Superior temporal gyrus (tissue), 1 donor: ENCODE measurements around the gene HYLS1.
"Not testable (repeated sequence)": the region's sequence is repeated elsewhere in the genome, so short reads cannot be mapped to it uniquely, and the experiment has no call there.

ENCODE experiments used
- DNase-seq: peaks from one replicate; pipeline ENCODE4 v3.0.0-alpha.2; 2016; ENCODE audit errors: extremely low spot score

Gene HYLS1

DNA sequence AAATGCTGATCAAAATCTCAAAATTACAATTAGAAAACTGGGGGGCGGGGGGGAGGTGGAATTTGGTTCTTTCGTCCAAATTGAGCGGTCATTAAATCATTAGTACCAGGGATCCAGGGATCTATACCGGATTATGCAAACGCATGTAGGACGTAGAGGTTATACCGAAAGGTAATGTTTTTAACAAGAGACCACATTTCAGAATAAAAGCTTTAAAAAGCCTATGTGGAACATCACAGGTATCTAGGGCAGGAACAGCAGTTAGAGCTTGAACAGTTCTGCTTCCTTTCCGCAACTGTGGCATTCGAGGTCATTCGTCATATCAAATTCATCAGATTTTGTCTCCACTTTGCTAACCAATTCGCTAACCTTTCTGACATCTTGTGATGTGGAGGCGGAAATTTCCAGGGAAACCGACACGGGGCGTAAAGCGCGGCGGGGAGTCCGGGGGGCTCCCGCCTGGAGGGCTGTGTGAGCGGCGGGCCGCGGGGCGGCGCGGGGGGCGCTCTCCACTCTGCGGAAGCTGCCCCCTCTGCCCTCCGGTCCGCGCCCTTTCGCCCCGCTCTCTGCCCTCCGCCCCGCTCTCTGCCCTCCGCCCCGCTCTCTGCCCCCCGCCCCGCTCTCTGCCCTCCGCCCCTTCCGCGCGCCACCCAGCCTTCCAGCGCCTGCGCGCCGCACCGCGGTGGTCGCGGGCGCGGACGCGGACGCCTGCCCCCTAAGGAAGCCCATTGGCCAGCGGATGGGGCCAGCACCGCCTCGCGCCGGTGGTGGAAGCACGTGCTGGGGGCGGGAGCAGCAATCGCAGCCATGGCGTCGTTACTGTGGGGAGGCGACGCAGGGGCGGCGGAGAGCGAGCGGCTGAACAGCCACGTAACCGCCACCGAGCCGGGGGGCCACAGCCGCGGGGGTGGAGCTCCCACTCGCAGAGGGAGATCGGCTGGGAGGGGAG lies 16.5 kb downstream of the HYLS1 start, which contains the start of gene DDX25:
Gene DDX25 (plus strand): TSS at position 798 of the 949 bp plus-strand sequence. CDS start 10 bp downstream, at position 808.
- peak; percentile 51 for DNase-seq

DNA sequence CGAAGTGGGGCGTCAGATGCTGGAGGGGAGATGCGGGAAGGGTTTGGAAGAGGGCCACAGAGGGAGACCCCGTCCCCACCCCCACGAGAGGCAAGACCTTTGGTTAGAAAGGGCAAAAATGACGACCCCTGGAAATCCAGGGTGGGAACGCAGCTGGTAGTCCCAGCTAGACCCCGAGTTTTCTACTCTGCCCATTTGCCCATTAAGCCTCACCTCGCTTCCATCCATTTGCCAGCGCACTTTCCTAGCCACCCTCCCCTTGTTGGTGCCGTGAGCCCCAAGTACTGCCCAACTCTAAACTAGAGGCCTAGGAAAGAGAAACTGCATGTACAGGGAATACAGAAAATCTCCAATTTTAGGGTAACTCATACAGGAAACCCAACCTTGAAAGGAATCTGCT lies 17.2 kb downstream of the HYLS1 start:
- no peak for DNase-seq

DNA sequence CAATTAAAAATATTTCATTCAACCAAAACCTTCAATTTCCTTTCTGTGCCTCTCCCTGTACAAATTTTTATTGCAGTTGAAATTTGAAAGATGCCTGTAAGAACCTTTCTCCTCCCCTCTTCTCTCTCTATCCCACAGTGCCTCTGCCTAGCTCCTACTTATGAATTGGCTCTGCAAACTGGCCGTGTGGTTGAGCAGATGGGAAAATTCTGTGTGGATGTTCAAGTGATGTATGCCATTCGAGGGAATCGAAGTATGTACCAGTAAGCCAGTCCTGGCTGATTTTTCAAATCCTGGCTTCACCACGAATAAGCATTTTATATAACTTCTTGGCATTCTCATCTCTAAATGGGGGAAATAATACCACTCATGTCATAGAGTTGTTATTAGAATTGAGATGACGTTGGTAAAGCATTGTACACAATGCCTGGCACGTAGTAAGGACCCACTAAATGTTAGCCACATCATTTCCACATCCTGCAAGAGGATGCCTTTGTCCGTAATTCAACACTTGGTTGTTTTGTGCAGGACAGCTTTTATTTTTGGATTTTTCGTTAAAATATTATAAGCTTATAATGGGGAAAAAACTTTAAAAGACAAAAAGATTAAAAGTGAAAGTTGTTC lies 22.9 kb downstream of the HYLS1 start:
- peak; percentile 53 for DNase-seq

DNA sequence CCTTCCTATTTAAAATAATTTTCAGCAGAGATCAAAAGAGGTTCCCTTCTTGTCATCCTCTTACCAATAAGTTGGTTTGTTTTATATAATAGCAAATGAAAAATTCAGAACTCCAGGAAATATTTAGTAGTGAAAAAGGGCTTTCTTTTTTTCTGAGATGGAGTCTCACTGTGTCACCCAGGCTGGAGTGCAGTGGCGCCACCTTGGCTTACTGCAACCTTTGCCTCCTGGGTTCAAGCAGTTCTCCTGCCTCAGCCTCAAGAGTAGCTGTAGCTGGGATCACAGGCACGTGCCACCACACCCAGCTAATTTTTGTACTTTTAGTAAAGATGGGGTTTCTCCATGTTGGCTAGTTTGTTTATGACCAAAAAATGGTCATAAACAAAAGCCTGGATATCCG lies 27.1 kb downstream of the HYLS1 start:
- DNase-seq, result not testable (repeated sequence)

DNA sequence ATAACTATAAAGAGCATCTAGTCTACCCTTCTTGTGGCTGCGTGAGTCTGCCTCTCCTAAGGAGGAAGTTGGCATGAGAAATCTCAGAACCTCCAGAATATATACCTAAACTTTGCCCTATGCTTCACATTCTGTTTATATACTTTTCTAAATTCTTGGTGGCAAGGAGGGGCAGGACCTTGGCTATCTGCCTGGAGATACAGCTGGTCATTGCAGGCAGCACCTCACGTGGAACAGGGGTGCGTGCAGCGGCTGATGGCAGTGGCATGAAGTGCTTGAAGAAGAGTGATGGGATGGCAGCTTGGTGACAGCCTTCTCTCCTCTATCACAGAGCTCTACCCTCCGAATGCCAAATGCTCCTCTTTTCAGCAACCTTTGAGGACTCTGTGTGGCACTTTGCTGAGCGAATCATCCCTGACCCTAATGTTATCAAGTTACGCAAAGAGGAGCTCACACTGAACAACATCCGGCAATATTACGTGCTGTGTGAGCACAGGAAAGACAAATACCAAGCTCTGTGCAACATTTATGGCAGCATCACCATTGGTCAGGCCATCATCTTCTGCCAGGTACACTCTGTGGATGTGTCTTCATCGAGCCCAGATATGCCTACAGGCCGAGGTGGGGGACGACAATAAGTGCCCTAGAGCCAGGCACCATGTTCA lies 29.3 kb downstream of the HYLS1 start:
- no peak for DNase-seq

DNA sequence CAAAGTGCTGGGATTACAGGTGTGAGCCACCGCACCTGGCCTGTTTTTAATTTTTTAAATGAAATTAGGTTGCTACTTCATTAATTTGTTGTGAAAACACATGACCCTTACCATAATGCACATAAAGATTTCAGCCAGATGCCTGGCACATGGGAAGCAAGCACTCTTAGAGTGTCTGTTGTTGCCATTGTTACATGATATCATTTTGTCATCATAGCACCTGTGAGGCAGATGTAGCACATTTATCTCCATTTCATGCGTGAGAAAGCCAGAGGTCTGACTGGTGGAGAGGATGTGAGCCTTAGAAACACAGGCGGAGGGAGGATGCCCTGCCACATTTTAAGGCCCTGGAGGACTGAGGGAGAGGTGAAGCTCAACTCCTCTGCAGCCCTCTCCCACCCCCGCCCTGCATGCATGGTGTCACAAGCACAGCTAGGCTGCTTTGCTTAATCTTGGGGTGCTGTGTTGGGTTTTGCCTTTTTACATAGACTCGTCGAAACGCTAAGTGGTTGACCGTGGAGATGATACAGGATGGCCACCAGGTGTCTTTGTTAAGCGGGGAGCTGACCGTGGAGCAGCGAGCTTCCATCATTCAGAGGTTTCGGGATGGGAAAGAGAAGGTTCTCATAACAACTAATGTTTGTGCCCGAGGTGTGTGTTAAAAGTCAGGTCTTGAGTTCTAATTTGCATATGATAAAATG lies 30.8 kb downstream of the HYLS1 start:
- no peak for DNase-seq

DNA sequence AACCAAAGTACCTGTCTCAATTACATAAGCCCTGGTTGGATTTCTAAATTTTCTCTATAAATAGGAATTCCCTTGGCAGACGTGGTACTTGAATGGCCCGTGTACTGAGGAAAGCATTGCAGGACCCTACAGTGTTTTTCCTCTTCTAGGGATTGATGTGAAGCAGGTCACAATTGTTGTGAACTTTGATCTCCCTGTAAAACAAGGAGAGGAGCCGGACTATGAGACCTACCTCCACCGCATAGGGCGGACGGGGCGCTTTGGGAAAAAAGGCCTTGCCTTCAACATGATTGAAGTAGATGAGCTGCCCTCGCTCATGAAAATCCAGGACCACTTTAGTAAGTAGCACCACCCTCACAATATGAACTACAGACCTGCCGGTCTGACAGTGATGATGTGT lies 33.6 kb downstream of the HYLS1 start:
- no peak for DNase-seq

DNA sequence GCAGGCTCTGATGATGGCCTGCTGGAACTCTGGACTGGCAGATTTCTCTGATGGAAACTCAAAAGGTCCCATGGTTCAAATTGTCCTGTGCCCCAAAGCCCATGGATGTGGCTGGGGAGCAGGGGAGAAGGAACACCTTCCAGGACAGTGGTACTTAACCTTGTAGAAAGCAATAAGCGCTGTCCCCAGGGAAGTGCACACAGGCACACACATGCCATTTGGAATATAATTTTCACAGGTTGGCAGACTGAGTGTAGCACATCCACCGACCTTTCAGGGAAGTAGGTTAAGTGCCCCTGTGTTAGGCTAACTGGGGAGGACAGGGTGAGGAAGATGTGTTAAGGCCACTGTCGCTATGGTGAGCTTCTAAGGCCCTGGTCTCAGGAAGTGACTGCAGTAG lies 34.7 kb downstream of the HYLS1 start:
- no peak for DNase-seq

DNA sequence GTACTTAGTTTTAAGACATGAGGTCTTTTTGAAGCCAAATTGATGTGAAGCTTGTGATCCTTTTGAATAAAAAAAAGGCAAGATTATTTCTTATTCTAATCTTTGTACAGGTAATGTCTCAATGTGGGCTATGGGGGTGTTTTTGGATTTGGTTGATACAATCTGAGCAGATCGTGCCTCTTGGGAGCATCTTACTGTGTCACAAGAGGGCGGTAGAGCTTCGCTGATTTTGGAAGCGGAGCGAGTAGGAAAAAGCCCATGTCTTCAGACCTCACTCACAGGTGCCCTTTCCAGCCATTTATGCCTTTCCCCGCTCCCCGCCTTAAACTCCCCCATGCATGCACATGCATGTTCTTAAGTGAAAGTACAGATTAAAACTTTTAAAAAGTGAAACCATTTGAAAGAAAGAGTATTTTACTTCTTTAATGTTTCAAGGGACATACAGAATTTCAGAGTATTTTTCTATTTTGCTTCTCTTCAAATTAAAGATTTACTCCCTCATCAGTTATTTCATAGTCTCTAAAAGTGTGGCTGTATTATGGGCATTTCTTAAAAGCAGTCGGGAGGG lies 35.6 kb downstream of the HYLS1 start:
- DNase-seq, result peak; percentile 89

DNA sequence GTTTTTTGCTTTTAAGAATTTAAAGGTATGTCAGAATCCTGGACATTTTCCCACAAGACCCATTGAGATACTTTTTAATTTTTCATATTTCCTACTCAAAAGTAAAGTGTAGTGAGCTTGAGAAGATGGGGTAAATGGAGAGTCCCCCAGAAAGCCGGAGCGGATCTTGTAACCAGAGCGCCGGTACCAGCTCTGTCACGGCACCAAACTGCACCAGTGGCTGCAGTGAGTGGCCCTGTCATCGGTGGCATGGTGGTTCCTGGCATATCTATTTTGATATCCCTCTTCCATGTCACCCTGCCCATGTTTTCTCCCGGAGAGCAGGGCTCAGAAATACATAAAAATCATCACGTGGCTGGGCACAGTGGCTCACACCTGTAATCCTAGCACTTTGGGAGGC lies 36.2 kb downstream of the HYLS1 start:
- DNase-seq, result no peak

DNA sequence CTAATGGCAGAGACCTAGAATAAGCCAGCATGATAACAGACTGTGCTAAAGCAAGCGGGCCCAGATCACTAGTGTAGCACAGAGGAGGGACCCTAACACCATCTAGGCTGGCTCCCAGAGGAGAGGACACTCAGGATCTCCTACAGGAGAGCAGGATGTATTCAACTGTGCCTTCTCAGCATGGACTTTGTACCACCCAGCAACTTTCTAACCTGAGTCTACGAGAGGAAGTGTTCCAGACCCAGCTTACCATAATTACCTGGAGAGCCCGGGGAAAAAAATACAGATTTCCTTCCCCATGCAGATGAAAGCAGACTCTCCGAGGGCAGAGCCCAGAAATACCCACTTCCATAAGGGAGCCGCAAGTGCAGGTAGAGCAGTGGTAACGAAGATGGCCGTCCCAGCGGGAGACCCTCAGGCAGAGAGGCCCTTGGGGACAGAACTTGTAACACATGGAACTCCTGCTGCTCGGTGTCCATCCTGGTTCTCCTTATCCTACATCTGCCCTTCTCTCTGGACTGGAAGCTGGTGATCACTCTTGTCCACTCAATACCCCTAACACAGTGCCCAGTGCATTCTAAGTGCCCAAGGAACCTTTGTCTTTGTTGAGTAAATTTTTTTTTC lies 37.0 kb downstream of the HYLS1 start:
- DNase-seq, result no peak

DNA sequence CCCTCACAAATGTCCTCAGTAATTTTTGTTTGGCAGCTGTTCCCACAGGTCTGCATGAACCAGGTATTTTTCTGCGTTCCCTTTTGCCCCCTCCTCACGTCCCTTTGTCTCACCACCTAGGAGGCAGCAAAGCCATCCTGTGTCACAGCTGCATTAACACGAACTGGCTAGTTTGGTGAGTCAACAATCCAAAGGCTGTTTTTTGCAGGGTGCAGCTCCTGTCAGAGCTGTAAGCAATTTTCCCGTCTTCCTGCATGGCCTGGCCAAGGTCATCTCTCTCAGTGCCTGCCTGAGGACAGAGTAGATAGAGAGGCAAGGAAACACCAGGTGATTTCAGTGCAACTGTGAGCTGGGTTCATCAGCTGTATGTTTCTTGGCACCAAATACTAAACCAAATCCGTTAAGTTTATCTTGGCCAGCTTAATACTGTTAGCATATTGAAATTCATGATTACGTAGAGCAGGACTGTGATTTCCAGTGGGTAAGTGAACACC lies 37.8 kb downstream of the HYLS1 start:
- DNase-seq, result no peak

DNA sequence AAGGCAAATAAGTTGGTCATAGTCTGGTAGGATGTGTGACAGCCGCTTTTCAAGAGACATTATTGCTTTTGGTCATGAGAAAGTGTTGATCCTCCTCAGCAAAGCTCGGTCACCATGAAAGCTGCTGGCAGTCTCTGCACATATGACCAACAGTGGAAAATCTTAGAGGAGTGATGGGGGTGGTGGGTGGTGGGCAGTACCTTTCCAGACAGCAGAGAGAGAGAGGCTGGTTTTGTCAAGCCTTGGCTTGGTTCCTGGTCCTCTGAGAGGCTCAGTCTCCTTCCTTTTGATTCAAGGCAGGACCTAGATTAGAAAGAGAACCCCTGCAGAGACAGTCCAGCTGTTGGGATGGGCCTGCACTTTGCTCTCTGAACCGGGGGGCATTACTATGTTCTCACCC lies 38.3 kb downstream of the HYLS1 start:
- no peak for DNase-seq

DNA sequence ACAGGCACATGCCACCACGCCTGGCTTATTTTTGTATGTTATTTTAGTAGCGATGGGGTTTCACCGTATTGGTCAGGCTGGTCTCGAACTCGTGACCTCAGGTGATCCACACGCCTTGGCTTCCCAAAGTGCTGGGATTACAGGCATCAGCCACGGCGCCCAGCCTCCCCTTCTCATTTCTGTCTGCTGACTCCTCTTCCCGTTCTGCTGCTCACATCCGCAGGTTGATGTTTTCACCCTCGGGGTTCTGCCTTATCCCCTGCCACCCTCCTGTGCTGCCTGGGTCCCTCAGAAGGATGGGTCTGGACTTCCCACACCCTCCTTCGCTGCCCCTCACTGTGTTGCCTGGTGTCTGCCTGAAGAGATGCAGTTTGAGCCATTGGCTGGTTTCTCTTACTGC lies 39.2 kb downstream of the HYLS1 start:
- DNase-seq, result no peak

DNA sequence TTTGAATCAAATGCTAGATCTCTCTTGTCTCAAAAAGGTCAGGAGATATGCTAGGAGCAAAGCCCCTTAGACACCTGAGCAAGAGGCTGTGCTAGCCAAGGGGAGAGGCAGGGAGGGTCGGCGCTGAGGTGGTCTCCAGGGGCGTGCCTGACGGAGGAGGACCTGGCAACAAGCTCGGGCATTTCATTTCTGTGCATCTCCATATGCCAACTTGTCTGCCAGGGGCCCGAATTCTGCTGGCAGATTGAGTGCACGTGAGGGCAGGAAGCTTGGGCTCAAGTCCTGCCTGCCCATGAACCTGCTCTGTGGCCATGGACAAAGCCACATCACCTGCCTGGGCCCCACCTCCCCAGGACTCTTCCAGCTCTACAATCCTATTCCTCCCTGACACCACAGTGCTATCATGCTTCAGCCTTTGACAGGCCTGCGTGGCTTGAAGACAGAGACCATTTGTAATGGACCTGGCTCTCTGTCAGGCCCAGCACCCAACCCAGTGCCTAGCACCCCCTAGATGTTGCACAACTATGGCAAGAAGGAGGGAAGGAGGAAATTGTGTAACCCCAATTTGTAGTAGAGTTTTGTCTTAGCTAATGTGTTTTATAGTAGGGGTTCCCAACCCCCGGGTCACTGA lies 42.1 kb downstream of the HYLS1 start:
- no peak for DNase-seq

DNA sequence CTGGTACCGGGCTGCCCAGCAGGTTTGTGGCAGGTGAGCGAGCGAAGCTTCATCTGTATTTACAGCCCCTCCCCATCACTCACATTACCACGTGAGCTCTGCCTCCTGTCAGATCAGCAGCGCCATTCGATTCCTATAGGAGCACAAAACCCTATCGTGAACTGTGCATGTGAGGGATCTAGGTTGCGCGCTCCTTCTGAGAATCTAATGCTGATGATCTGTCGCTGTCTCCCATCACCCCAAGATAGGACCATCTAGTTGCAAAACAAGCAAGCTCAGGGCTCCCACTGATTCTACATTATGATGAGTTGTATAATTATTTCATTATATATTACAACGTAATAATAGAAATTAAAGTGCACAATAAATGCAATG lies 42.6 kb downstream of the HYLS1 start:
- DNase-seq, result no peak

DNA sequence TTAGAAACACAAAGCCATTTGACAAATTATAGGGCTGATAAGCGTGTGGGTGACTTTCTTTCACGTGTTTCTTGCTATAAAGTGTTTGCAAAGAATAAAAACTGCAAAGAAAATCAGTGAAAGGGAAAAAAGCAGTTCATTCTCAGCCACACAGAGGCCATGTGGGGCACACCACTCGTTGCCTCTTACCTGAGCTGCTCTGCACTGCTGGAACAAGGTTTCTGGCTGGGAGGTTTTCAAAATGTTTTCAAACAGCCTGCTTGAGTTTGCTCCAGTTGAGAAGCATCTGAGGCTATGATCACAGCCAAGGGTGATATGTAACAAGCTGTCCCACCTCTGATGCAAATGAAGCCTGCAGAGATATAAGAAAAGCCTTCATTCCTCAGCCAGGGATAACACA lies 43.6 kb downstream of the HYLS1 start:
- DNase-seq, result no peak

DNA sequence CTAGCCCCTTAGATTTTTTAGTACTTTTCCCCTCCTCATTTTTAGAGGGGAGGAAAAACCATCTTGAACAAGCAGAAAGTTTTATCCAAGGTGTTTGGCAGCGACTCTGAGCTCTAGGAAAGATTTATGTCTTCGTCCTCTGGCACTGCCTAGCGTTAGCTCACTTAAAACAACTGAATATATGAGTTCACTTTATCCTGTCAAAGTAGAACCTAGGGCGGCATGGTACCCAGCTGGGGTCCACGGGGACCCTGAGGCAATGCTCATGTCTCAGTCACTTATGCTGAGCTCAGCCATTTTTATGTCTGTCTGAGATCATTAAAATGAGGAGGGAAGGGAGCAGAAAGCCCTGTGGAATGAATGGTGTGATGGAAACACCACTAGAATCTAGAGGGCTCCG lies 44.2 kb downstream of the HYLS1 start:
- DNase-seq, result no peak

DNA sequence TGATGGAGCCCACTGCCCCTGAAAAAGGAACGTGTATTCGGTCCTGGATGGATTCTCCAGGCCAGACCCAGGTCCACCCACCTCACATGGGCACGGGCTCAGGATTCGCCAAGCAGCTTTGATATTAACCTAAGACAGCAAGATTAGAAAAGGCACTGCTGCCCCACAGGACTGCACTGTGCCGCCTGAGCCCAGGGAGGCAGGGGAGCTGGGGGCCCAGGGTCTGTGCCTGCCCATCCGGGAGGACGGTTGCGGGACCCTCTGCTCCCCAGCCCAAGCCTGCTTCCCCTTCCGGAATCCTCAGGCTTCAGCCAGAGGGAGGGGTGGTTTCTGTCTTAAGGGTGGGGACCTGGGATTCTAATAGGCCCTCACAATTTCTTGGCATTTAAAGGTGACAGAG lies 44.8 kb downstream of the HYLS1 start:
- DNase-seq, result no peak

DNA sequence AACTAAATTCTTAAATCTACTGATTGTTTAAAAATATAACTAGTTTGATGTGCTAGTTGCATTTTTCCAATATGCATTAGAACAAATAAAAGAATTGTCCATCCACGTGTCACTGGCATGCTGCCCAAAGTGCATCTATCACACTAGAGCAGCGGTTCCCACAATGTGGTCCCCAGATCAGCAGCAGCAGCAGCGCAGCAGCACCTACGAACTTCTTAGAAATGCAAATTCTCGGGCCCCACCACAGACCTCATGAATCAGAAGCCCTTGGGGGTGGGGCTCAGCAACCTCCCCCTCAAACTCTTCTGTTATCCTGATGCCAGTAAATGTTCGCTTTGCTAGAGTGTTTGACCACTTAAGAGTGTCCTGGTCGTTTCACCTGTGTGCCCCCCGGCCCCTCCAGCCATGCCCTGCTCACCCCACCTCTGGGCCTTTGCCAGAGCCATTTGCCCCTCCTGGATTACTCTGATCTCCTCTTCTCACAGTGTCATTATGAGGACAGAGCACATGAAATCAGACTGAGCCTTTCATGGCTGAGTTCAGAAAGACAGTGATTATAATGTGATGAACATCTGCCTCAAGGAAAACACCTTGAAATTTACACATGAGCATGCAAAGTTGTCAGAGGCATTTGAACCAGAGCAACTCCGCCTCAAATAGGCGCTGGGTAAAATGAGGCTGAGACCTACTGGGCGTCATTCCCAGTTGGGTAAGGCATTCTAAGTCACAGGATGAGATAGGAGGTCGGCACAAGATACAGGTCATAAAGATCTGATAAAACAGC lies 45.8 kb downstream of the HYLS1 start:
- no peak for DNase-seq
